SK-N-SH (cell line): Measurements from ENCODE around the gene CREBRF. TPM values are rescaled to one million over a fixed set of nuclear protein-coding genes. Genes with fewer than 3 reads are reported as not detected.

Experiments used
- CTCF ChIA-PET: fragments of 300-600, 350-600 bp; formaldehyde crosslinking; extraction: SDS; loops from one replicate; lab custom pipeline; 2021; lab: Yijun Ruan, JAX
- POLR2A ChIA-PET: fragments of 350-600 bp; sonication (Branson Sonifier 250); formaldehyde crosslinking; extraction: SDS; loops from one replicate; lab custom pipeline; 2020; ENCODE audit warnings: antibody characterized with exemption, inconsistent platforms; lab: Yijun Ruan, JAX
- DNase-seq: peaks from one replicate; pipeline ENCODE4 v3.0.0; 2012
- H2AFZ ChIP-seq: fragments of 200-600 bp; sonication (generic); 2 replicates; pipeline ENCODE4 v1.8.1; 2016; ENCODE audit warnings: antibody characterized with exemption, mild to moderate bottlenecking, low read depth
- H3F3A ChIP-seq: fragments of 200-600 bp; sonication (generic); replicated peaks from 2 replicates; pipeline ENCODE3; 2016; ENCODE audit warnings: antibody characterized with exemption, mild to moderate bottlenecking; ENCODE audit not compliant: insufficient read depth
- H3K27ac ChIP-seq, 2 experiments: fragments of 200-500 bp in 1 of 2; fragments of 200-600 bp in 1 of 2; sonication (Bioruptor generic) in 1 of 2; sonication (generic), shearing (Covaris generic) in 1 of 2; 2 replicates each; pipeline versions ENCODE4 v1.5.1 to v1.6.1; 2014 to 2016; ENCODE audit warnings: low read depth in 2 of 2, inconsistent platforms in 1 of 2, low read length in 1 of 2, mild to moderate bottlenecking in 1 of 2, mixed read lengths in 1 of 2
- H3K27me3 ChIP-seq: fragments of 200-600 bp; sonication (generic), shearing (Covaris generic); 2 replicates; pipeline ENCODE4 v1.6.1; 2016; ENCODE audit warnings: mixed run types; ENCODE audit not compliant: insufficient read depth
- H3K36me3 ChIP-seq, 2 experiments: fragments of 200-500 bp in 1 of 2; fragments of 200-600 bp in 1 of 2; sonication (Bioruptor generic) in 1 of 2; sonication (generic) in 1 of 2; replicated peaks in 1 of 2; 2 replicates each; pipeline versions ENCODE3 to v1.5.1; 2014 to 2016; ENCODE audit warnings: low read length in 1 of 2, mild to moderate bottlenecking in 1 of 2; ENCODE audit not compliant: insufficient read depth in 2 of 2, control insufficient read depth in 1 of 2
- H3K4me1 ChIP-seq, 2 experiments: fragments of 200-500 bp in 1 of 2; fragments of 200-600 bp in 1 of 2; sonication (Bioruptor generic) in 1 of 2; sonication (generic), shearing (Covaris generic) in 1 of 2; 2 replicates each; pipeline versions ENCODE4 v1.5.1 to v1.6.1; 2014 to 2016; ENCODE audit warnings: low read depth in 1 of 2, low read length in 1 of 2, mixed run types in 1 of 2; ENCODE audit not compliant: insufficient read depth in 2 of 2, control insufficient read depth in 1 of 2
- H3K4me2 ChIP-seq: fragments of 200-600 bp; sonication (generic), shearing (Covaris generic); 2 replicates; pipeline ENCODE4 v1.6.1; 2017; ENCODE audit warnings: mixed run types
- H3K4me3 ChIP-seq, 2 experiments: fragments of 200-500 bp in 1 of 2; fragments of 200-600 bp in 1 of 2; sonication (Bioruptor generic) in 1 of 2; sonication (generic), shearing (Covaris generic) in 1 of 2; 2 replicates each; pipeline versions ENCODE4 v1.5.1 to v1.8.1; 2014 to 2016; ENCODE audit warnings: low read depth in 2 of 2, inconsistent platforms in 1 of 2, low read length in 1 of 2, mild to moderate bottlenecking in 1 of 2, mixed read lengths in 1 of 2, moderate library complexity in 1 of 2
- H3K79me2 ChIP-seq: fragments of 200-600 bp; sonication (generic); 2 replicates; pipeline ENCODE4 v1.8.1; 2017; ENCODE audit warnings: mild to moderate bottlenecking; ENCODE audit not compliant: insufficient read depth
- H3K9ac ChIP-seq: fragments of 200-600 bp; sonication (generic); 2 replicates; pipeline ENCODE4 v1.6.1; 2017; ENCODE audit warnings: mixed run types
- H3K9me2 ChIP-seq: fragments of 200-600 bp; sonication (generic); 2 replicates; pipeline ENCODE4 v1.6.1; 2017; ENCODE audit warnings: mixed run types
- H3K9me3 ChIP-seq: fragments of 200-600 bp; sonication (generic); 2 replicates; pipeline ENCODE4 v1.6.1; 2017; ENCODE audit warnings: mixed run types, mild to moderate bottlenecking, moderate library complexity
- H4K20me1 ChIP-seq: fragments of 200-600 bp; sonication (generic); 2 replicates; pipeline ENCODE4 v1.6.1; 2017; ENCODE audit warnings: mild to moderate bottlenecking, mixed run types; ENCODE audit not compliant: insufficient read depth
- GATA2 ChIP-seq: sonication (generic); formaldehyde crosslinking; IDR thresholded peaks from 2 replicates; pipeline ENCODE4 v1.5.0; 2020; ENCODE audit warnings: mild to moderate bottlenecking, missing genetic modification reagents
- IRF3 ChIP-seq: fragments of 150-350 bp; IDR thresholded peaks from 2 replicates; pipeline ENCODE4 v1.6.1; 2016; ENCODE audit warnings: mild to moderate bottlenecking, low read depth, low read length
- JUND ChIP-seq: IDR thresholded peaks from 2 replicates; pipeline ENCODE4 v1.4.0; 2012
- NFIC ChIP-seq: IDR thresholded peaks from 2 replicates; pipeline ENCODE4 v1.4.0; 2012; ENCODE audit warnings: borderline replicate concordance
- PBX3 ChIP-seq: IDR thresholded peaks from 2 replicates; pipeline ENCODE4; 2012
- RAD21 ChIP-seq: IDR thresholded peaks from 2 replicates; pipeline ENCODE4 v1.6.1; 2012; ENCODE audit warnings: mild to moderate bottlenecking, low read length
- REST ChIP-seq: IDR thresholded peaks from 2 replicates; pipeline ENCODE4 v1.6.1; 2012; ENCODE audit warnings: mild to moderate bottlenecking, low read depth, low read length, moderate library complexity
- SIN3A ChIP-seq: IDR thresholded peaks from 2 replicates; pipeline ENCODE4 v1.6.1; 2012; ENCODE audit warnings: low read depth, mild to moderate bottlenecking, low read length, moderate library complexity, borderline replicate concordance
- SMC3 ChIP-seq: IDR thresholded peaks from 2 replicates; pipeline ENCODE4 v1.6.1; 2012; ENCODE audit warnings: low read depth, low read length, improper control_type of control experiment
- TEAD4 ChIP-seq: IDR thresholded peaks from 2 replicates; pipeline ENCODE4 v1.4.0; 2012; ENCODE audit warnings: mild to moderate bottlenecking, borderline replicate concordance; ENCODE audit not compliant: insufficient read depth
- USF1 ChIP-seq: IDR thresholded peaks from 2 replicates; pipeline ENCODE4 v1.4.0; 2012; ENCODE audit warnings: low read depth, borderline replicate concordance
- YY1 ChIP-seq: IDR thresholded peaks from 2 replicates; pipeline ENCODE4 v1.4.0; 2012; ENCODE audit warnings: low read depth, mild to moderate bottlenecking
- ZBTB33 ChIP-seq: IDR thresholded peaks from 2 replicates; pipeline ENCODE4 v1.4.0; 2012; ENCODE audit warnings: low read depth, borderline replicate concordance
- WGBS: methylation state at CpG from one replicate; pipeline ENCODE4 v1.1.6; 2017; ENCODE audit warnings: low lambda C conversion rate; 5-methylcytosine and 5-hydroxymethylcytosine counted together
- polyA plus RNA-seq, 3 experiments: library from polyadenylated mRNA; depleted of rRNA; stranded (reverse); fragments of >200 nt; gene quantifications; 2 replicates each; pipeline ENCODE4 v1.2.3, GENCODE V29; 2012

CREBRF gene
- polyA plus RNA-seq, 1 of the 3 experiments (the other 2 are of a cell fraction) = 2.4 TPM

- TF ChIP-seq REST = no peak
- TF ChIP-seq SIN3A = no peak
- no peak for TF ChIP-seq TEAD4
- TF ChIP-seq USF1 = no peak
- no peak for TF ChIP-seq YY1
- TF ChIP-seq IRF3 = no peak
- no peak for TF ChIP-seq ZBTB33
- no peak for TF ChIP-seq JUND
- TF ChIP-seq NFIC = no peak
- TF ChIP-seq GATA2 (CRISPR knock-in tag) = no peak
- no peak for TF ChIP-seq RAD21
- no peak for TF ChIP-seq PBX3
- no peak for TF ChIP-seq SMC3
- no peak for DNase-seq
- no peaks in the 10 kb centered on the region for H3K9me2 ChIP-seq
- H3F3A ChIP-seq = no peaks in the 10 kb centered on the region
- no peaks in the 10 kb centered on the region for H3K27me3 ChIP-seq
- no peak overlapping the region for H3K4me3 ChIP-seq
- peaks cover 20 to 39% of the 10 kb centered on the region in 2 experiments for H3K36me3 ChIP-seq
- H3K79me2 ChIP-seq = no peaks in the 10 kb centered on the region
- no peaks in the 10 kb centered on the region for H3K4me1 ChIP-seq
- POLR2A ChIA-PET = no interaction called here
- no peaks in the 10 kb centered on the region for H4K20me1 ChIP-seq
- WGBS = 38% methylated on average over 2 of the region's 2 CpGs
- CTCF ChIA-PET = interaction anchor here (0.6 to 2.5 kb wide), 2 partner anchors 10 to 1735 kb away, joined by 3 to 10 read pairs; no protein-coding TSS in a partner anchor
- H3K4me2 ChIP-seq = no peak overlapping the region
- no peak overlapping the region for H3K9ac ChIP-seq
- no peak overlapping the region for H2AFZ ChIP-seq
- no peaks in the 10 kb centered on the region for H3K9me3 ChIP-seq
- no peak overlapping the region for H3K27ac ChIP-seq
Measured at GRCh38 chr5:173155912-173156311, 99.8 kb downstream of the CREBRF start.
